WTC11 (cell line): Measurements from ENCODE around the gene PAX8. TPM values are rescaled to one million over a fixed set of nuclear protein-coding genes. Genes with fewer than 3 reads are reported as not detected.

Source experiments
- ATAC-seq: fragments of 200-7000 bp; cut with Tn5 transposase; 2 replicates; pipeline ENCODE4 v1.10.0; 2021; ENCODE audit warnings: mild to moderate bottlenecking, moderate library complexity
- CTCF ChIA-PET: fragments of 300-600 bp; sonication (Branson Sonifier 250); formaldehyde crosslinking; loops from one replicate; lab custom pipeline; 2021; ENCODE audit warnings: antibody characterized with exemption; lab: Charles Lee
- POLR2A ChIA-PET: fragments of 350-600 bp; sonication (Branson Sonifier 250); formaldehyde crosslinking; loops from one replicate; lab custom pipeline; 2021; ENCODE audit warnings: antibody characterized with exemption; lab: Charles Lee
- DNase-seq: peaks from one replicate; pipeline ENCODE4 v3.0.0; 2021; ENCODE audit warnings: low spot score
- H3K27ac Mint-ChIP-seq: 2 replicates; pipeline ENCODE4 v1.8.0; 2021; ENCODE audit warnings: mixed read lengths
- H3K27me3 Mint-ChIP-seq: 2 replicates; pipeline ENCODE4 v1.8.0; 2021; ENCODE audit warnings: low read depth, mild to moderate bottlenecking, moderate library complexity, mixed read lengths
- H3K36me3 Mint-ChIP-seq: 2 replicates; pipeline ENCODE4 v1.8.0; 2021; ENCODE audit warnings: mixed read lengths
- H3K4me1 Mint-ChIP-seq: 2 replicates; pipeline ENCODE4 v1.8.0; 2022; ENCODE audit warnings: mixed read lengths
- H3K4me3 Mint-ChIP-seq: 2 replicates; pipeline ENCODE4 v1.8.0; 2021; ENCODE audit warnings: mild to moderate bottlenecking, moderate library complexity, mixed read lengths
- H3K9me3 Mint-ChIP-seq: 2 replicates; pipeline ENCODE4 v1.8.0; 2021; ENCODE audit warnings: mixed read lengths
- CREB1 ChIP-seq: sonication (generic); formaldehyde crosslinking; IDR thresholded peaks from 2 replicates; pipeline ENCODE4 v1.8.0; 2023; ENCODE audit warnings: mild to moderate bottlenecking, missing genetic modification reagents
- CREM ChIP-seq: sonication (generic); formaldehyde crosslinking; IDR thresholded peaks from 2 replicates; pipeline ENCODE4 v1.8.1; 2022; ENCODE audit warnings: mild to moderate bottlenecking, missing genetic modification reagents, moderate library complexity
- E2F4 ChIP-seq: sonication (generic); formaldehyde crosslinking; IDR thresholded peaks from 2 replicates; pipeline ENCODE4 v1.8.1; 2022; ENCODE audit warnings: low read depth, mild to moderate bottlenecking, moderate library complexity, missing genetic modification reagents, borderline replicate concordance
- E2F5 ChIP-seq: sonication (generic); formaldehyde crosslinking; IDR thresholded peaks from 2 replicates; pipeline ENCODE4 v1.8.1; 2022; ENCODE audit warnings: mild to moderate bottlenecking, moderate library complexity, missing genetic modification reagents
- ELF4 ChIP-seq: sonication (generic); formaldehyde crosslinking; IDR thresholded peaks from 2 replicates; pipeline ENCODE4 v1.8.1; 2022; ENCODE audit warnings: low read depth, mild to moderate bottlenecking, moderate library complexity, missing genetic modification reagents
- GABPB1 ChIP-seq: sonication (generic); formaldehyde crosslinking; IDR thresholded peaks from 2 replicates; pipeline ENCODE4 v1.8.1; 2023; ENCODE audit warnings: mild to moderate bottlenecking, missing genetic modification reagents
- NR1H2 ChIP-seq: sonication (generic); formaldehyde crosslinking; IDR thresholded peaks from 2 replicates; pipeline ENCODE4 v1.9.0; 2021; ENCODE audit warnings: mild to moderate bottlenecking, moderate library complexity, missing genetic modification reagents
- SP1 ChIP-seq: sonication (generic); formaldehyde crosslinking; conservative IDR thresholded peaks from 2 replicates; pipeline ENCODE4 v1.8.1; 2022; ENCODE audit warnings: missing genetic modification reagents
- TP53 ChIP-seq: sonication (generic); formaldehyde crosslinking; IDR thresholded peaks from 2 replicates; pipeline ENCODE4 v1.8.1; 2023; ENCODE audit warnings: mild to moderate bottlenecking, missing genetic modification reagents
- ZNF317 ChIP-seq: sonication (generic); formaldehyde crosslinking; IDR thresholded peaks from 2 replicates; pipeline ENCODE4 v1.8.1; 2023; ENCODE audit warnings: low read depth, mild to moderate bottlenecking, moderate library complexity, missing genetic modification reagents, borderline replicate concordance
- ZNF416 ChIP-seq: fragments of 250-450 bp; sonication (Bioruptor Pico); IDR thresholded peaks from 2 replicates; pipeline ENCODE4 v1.9.0; 2021; ENCODE audit warnings: mild to moderate bottlenecking, inconsistent platforms
- ZNF532 ChIP-seq: fragments of 250-450 bp; sonication (Bioruptor Pico); IDR thresholded peaks from 2 replicates; pipeline ENCODE4 v1.9.0; 2021; ENCODE audit warnings: mild to moderate bottlenecking, borderline replicate concordance
- total RNA-seq: library from RNA; stranded (reverse); gene quantifications from 3 replicates; pipeline ENCODE4 v1.2.3, GENCODE V29; 2021
- TF ChIP-seq, protein P1 (sequence below): sonication (generic); formaldehyde crosslinking; IDR thresholded peaks from 2 replicates; pipeline ENCODE4 v1.8.0; 2023; ENCODE audit warnings: missing genetic modification reagents, mild to moderate bottlenecking, borderline replicate concordance
- TF ChIP-seq, protein P2 (sequence below): sonication (generic); formaldehyde crosslinking; IDR thresholded peaks from 2 replicates; pipeline ENCODE4 v1.8.1; 2023; ENCODE audit warnings: mild to moderate bottlenecking, missing genetic modification reagents, moderate library complexity
- TF ChIP-seq, protein P3 (sequence below): sonication (generic); formaldehyde crosslinking; IDR thresholded peaks from 2 replicates; pipeline ENCODE4 v1.8.0; 2023; ENCODE audit warnings: missing genetic modification reagents
- TF ChIP-seq, protein P4 (sequence below): sonication (generic); formaldehyde crosslinking; IDR thresholded peaks from 2 replicates; pipeline ENCODE4 v1.8.0; 2022; ENCODE audit warnings: mild to moderate bottlenecking, missing genetic modification reagents

The PAX8 gene
- total RNA-seq, 1 experiment from 2014 or later = 0.35 TPM

DNA sequence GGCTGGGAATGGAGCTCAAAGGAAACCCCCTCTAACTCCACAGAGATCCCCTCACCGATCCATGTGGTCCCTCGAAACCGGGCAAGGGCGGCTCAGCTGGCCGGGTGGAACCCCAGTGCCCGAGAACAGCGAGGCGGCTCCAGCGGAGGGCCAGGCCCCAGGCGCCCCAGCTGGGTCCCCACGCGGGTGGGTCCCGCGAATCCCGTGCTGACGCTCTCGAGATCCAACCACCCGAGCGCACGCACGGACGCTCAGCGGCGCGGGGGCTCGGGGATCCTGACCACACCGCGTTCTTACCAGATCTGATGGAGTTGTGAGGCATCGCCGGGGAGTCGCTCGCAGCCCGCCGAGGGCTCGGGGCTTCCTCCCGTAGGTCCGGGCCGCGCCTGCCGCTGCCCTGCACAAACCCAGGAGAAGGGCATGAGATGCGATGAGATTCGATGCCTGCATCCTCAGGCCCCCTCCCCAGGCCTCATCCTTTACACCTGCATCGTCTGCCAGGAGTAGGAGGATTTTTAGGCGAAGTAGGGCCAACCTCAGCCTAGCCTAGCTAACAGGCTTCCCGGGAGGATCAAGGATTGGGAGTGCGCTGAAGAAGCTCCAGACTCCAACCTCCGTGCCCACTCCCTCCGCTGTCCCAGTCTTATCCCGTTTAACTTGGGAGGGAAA, 514 bp downstream of the PAX8 start:
- CTCF ChIA-PET = interaction anchor here (1.0 to 4.1 kb wide), 5 partner anchors 28 to 112 kb away, joined by 3 to 29 read pairs (median 15); no protein-coding TSS in a partner anchor
- peak; percentile 10 for ATAC-seq

DNA sequence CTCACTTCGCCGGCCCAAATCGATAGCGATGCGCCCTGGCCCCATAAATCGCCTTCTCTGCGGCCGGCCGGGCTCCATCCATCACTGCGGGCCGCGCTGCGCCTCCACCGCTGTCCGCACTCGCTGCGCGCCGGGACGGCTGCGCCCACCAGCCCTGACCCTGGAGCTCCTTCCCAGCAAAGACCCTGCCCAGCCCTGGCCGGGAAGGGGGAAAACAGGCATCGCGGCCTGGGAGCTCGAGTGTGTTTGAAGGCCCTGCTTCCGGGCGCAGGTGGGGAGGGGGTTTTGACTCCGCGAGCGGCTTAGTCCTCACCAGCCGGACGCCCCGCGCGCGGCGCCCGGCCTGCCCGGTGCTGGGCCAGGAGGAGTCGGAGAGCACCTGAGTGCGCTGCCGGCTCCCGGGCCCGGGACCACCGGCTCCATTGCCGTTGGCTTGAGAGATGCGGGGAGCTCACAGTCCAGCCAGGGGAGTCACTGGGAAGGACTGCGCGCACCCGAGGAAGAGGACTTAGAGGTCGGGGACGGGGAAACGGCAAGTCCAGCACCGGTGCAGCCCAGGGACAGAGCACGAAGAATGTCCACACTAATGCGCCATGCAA, 1.1 kb downstream of the PAX8 start:
- peaks cover 100% of the 10 kb centered on the region for H3K27me3 Mint-ChIP-seq
- H3K9me3 Mint-ChIP-seq = no peaks in the 10 kb centered on the region
- no peak overlapping the region for H3K27ac Mint-ChIP-seq
- H3K4me3 Mint-ChIP-seq = peak overlapping the region; percentile 74
- DNase-seq = peak; percentile 47
- no peaks in the 10 kb centered on the region for H3K36me3 Mint-ChIP-seq
- CTCF ChIA-PET = interaction anchor here (1.5 to 4.1 kb wide), 5 partner anchors 28 to 113 kb away, joined by 3 to 29 read pairs (median 15); no protein-coding TSS in a partner anchor
- peaks cover 38% of the 10 kb centered on the region for H3K4me1 Mint-ChIP-seq
- ATAC-seq = peak; percentile 22
- POLR2A ChIA-PET = interaction anchor here (0.8 to 1.6 kb wide), 2 partner anchors 17 to 42 kb away, joined by 3 read pairs; no protein-coding TSS in a partner anchor
- TF ChIP-seq SP1 = no peak
- no peak for TF ChIP-seq ZNF532 (CRISPR knock-in tag)
- no peak for TF ChIP-seq ZNF416 (CRISPR knock-in tag)
- no peak for TF ChIP-seq ELF4 (CRISPR knock-in tag)
- no peak for TF ChIP-seq CREM
- TF ChIP-seq, protein P1, sequence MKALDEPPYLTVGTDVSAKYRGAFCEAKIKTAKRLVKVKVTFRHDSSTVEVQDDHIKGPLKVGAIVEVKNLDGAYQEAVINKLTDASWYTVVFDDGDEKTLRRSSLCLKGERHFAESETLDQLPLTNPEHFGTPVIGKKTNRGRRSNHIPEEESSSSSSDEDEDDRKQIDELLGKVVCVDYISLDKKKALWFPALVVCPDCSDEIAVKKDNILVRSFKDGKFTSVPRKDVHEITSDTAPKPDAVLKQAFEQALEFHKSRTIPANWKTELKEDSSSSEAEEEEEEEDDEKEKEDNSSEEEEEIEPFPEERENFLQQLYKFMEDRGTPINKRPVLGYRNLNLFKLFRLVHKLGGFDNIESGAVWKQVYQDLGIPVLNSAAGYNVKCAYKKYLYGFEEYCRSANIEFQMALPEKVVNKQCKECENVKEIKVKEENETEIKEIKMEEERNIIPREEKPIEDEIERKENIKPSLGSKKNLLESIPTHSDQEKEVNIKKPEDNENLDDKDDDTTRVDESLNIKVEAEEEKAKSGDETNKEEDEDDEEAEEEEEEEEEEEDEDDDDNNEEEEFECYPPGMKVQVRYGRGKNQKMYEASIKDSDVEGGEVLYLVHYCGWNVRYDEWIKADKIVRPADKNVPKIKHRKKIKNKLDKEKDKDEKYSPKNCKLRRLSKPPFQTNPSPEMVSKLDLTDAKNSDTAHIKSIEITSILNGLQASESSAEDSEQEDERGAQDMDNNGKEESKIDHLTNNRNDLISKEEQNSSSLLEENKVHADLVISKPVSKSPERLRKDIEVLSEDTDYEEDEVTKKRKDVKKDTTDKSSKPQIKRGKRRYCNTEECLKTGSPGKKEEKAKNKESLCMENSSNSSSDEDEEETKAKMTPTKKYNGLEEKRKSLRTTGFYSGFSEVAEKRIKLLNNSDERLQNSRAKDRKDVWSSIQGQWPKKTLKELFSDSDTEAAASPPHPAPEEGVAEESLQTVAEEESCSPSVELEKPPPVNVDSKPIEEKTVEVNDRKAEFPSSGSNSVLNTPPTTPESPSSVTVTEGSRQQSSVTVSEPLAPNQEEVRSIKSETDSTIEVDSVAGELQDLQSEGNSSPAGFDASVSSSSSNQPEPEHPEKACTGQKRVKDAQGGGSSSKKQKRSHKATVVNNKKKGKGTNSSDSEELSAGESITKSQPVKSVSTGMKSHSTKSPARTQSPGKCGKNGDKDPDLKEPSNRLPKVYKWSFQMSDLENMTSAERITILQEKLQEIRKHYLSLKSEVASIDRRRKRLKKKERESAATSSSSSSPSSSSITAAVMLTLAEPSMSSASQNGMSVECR (CRISPR knock-in tag) = no peak
- no peak for TF ChIP-seq NR1H2 (CRISPR knock-in tag)
- no peak for TF ChIP-seq E2F5
- TF ChIP-seq GABPB1 (CRISPR knock-in tag) = no peak
- TF ChIP-seq TP53 (CRISPR knock-in tag) = no peak
- no peak for TF ChIP-seq E2F4 (CRISPR knock-in tag)
- no peak for TF ChIP-seq CREB1 (CRISPR knock-in tag)
- TF ChIP-seq, protein P2, sequence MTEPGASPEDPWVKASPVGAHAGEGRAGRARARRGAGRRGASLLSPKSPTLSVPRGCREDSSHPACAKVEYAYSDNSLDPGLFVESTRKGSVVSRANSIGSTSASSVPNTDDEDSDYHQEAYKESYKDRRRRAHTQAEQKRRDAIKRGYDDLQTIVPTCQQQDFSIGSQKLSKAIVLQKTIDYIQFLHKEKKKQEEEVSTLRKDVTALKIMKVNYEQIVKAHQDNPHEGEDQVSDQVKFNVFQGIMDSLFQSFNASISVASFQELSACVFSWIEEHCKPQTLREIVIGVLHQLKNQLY (CRISPR knock-in tag) = no peak
- TF ChIP-seq, protein P3, sequence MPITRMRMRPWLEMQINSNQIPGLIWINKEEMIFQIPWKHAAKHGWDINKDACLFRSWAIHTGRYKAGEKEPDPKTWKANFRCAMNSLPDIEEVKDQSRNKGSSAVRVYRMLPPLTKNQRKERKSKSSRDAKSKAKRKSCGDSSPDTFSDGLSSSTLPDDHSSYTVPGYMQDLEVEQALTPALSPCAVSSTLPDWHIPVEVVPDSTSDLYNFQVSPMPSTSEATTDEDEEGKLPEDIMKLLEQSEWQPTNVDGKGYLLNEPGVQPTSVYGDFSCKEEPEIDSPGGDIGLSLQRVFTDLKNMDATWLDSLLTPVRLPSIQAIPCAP (CRISPR knock-in tag) = no peak

More for the DNA sequence above, 514 bp downstream of the PAX8 start:
- Mint-ChIP-seq H3K27ac (no peak overlapping the region), H3K4me3 (peak overlapping the region; percentile 74), H3K36me3 (no peaks in the 10 kb centered on the region), H3K9me3 (no peaks in the 10 kb centered on the region), H3K4me1 (peaks cover 38% of the 10 kb centered on the region), H3K27me3 (peaks cover 100% of the 10 kb centered on the region)
- POLR2A ChIA-PET = interaction anchor here (0.8 to 1.6 kb wide), 2 partner anchors 18 to 43 kb away, joined by 3 read pairs; no protein-coding TSS in a partner anchor
- TF ChIP-seq ZNF317 (CRISPR knock-in tag) = no peak
- TF ChIP-seq, protein P4, sequence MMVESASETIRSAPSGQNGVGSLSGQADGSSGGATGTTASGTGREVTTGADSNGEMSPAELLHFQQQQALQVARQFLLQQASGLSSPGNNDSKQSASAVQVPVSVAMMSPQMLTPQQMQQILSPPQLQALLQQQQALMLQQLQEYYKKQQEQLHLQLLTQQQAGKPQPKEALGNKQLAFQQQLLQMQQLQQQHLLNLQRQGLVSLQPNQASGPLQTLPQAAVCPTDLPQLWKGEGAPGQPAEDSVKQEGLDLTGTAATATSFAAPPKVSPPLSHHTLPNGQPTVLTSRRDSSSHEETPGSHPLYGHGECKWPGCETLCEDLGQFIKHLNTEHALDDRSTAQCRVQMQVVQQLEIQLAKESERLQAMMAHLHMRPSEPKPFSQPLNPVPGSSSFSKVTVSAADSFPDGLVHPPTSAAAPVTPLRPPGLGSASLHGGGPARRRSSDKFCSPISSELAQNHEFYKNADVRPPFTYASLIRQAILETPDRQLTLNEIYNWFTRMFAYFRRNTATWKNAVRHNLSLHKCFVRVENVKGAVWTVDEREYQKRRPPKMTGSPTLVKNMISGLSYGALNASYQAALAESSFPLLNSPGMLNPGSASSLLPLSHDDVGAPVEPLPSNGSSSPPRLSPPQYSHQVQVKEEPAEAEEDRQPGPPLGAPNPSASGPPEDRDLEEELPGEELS = 0 out of 2 replicates have a peak, but pooled peaks have one; percentile 27
- DNase-seq = peak; percentile 29
